ENCODE results near the gene GCLM. TPM values are rescaled to one million over a fixed set of nuclear protein-coding genes. Genes with fewer than 3 reads are reported as not detected.

The GCLM gene
- polyA plus RNA-seq, 2 of the 4 experiments (the other 2 are of a cell fraction) = 100 to 163 TPM

DNA sequence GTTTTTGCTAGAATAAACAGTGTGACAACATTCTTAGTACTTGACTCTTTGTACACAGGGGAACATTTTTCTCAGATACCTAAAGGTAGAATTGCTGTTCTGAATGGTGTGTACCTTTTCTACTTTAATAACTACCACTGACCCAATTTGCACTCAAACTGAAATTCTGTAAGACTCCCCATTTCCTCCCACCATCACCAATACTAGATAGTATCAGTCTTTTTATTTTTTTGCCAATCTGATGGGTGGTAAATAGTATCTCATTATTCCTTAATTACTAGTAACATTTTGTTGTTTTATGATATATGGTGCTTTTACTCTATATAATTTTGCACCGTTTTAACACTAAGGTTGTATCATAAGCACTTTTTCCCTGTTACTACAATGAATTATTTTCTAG lies 28.8 kb upstream of the GCLM start:
- Histone ChIP-seq H3K4me1 (no peaks in the 10 kb centered on the region), H3K4me3 (no peak overlapping the region), H3K9me3 (0 out of 3 replicates have a peak, but pooled peaks cover 2% of the 10 kb centered on the region), H3K4me2 (no peak overlapping the region), H3K27ac (no peak overlapping the region)
- DNase-seq (ENCODE audit: low read depth in 1 of 2, low spot score in 1 of 2) (no peak), ATAC-seq (no peak), FAIRE-seq (no peak)
- POLR2A ChIA-PET = no interaction called here
- TF ChIP-seq RNF2 (IDR thresholded peaks at IDR 0.05; ENCODE audit: borderline replicate concordance, low read depth) (no peak), HOXB13 (CRISPR knock-in tag; IDR thresholded peaks at IDR 0.05; ENCODE audit: low read depth) (no peak), NFE2L2 (conservative IDR thresholded peaks at IDR 0.05; ENCODE audit: low read length) (no peak), MAFK (IDR thresholded peaks at IDR 0.05; ENCODE audit: partially characterized antibody) (no peak), RARB (CRISPR knock-in tag; IDR thresholded peaks at IDR 0.05) (no peak), GATA3 (IDR thresholded peaks at IDR 0.05; ENCODE audit: borderline replicate concordance) (no peak), EHF (CRISPR knock-in tag; IDR thresholded peaks at IDR 0.05) (no peak), HOXB5 (CRISPR knock-in tag; IDR thresholded peaks at IDR 0.05) (no peak), HOXA7 (CRISPR knock-in tag; IDR thresholded peaks at IDR 0.05) (no peak), POLR2AphosphoS2 (conservative IDR thresholded peaks at IDR 0.05; ENCODE audit: low read length) (no peak), ESRRA (IDR thresholded peaks at IDR 0.05; ENCODE audit: borderline replicate concordance, low read length) (no peak), HEYL (CRISPR knock-in tag; IDR thresholded peaks at IDR 0.05) (no peak), ZC3H11A (IDR thresholded peaks at IDR 0.05) (no peak), MAZ (IDR thresholded peaks at IDR 0.05; ENCODE audit: borderline replicate concordance, low read depth, low read length) (no peak), NR3C1 (IDR thresholded peaks at IDR 0.05) (no peak), RAD21 (conservative IDR thresholded peaks at IDR 0.05 in 1 of 2, IDR thresholded peaks at IDR 0.05 in 1 of 2) (no peak)
- TF ChIP-seq, protein P1, sequence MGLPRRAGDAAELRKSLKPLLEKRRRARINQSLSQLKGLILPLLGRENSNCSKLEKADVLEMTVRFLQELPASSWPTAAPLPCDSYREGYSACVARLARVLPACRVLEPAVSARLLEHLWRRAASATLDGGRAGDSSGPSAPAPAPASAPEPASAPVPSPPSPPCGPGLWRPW (IDR thresholded peaks at IDR 0.05) = no peak
- TF ChIP-seq, protein P2, sequence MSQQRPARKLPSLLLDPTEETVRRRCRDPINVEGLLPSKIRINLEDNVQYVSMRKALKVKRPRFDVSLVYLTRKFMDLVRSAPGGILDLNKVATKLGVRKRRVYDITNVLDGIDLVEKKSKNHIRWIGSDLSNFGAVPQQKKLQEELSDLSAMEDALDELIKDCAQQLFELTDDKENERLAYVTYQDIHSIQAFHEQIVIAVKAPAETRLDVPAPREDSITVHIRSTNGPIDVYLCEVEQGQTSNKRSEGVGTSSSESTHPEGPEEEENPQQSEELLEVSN (IDR thresholded peaks at IDR 0.05; ENCODE audit: borderline replicate concordance, low read depth) = no peak
- TF ChIP-seq, protein P3, sequence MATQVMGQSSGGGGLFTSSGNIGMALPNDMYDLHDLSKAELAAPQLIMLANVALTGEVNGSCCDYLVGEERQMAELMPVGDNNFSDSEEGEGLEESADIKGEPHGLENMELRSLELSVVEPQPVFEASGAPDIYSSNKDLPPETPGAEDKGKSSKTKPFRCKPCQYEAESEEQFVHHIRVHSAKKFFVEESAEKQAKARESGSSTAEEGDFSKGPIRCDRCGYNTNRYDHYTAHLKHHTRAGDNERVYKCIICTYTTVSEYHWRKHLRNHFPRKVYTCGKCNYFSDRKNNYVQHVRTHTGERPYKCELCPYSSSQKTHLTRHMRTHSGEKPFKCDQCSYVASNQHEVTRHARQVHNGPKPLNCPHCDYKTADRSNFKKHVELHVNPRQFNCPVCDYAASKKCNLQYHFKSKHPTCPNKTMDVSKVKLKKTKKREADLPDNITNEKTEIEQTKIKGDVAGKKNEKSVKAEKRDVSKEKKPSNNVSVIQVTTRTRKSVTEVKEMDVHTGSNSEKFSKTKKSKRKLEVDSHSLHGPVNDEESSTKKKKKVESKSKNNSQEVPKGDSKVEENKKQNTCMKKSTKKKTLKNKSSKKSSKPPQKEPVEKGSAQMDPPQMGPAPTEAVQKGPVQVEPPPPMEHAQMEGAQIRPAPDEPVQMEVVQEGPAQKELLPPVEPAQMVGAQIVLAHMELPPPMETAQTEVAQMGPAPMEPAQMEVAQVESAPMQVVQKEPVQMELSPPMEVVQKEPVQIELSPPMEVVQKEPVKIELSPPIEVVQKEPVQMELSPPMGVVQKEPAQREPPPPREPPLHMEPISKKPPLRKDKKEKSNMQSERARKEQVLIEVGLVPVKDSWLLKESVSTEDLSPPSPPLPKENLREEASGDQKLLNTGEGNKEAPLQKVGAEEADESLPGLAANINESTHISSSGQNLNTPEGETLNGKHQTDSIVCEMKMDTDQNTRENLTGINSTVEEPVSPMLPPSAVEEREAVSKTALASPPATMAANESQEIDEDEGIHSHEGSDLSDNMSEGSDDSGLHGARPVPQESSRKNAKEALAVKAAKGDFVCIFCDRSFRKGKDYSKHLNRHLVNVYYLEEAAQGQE (IDR thresholded peaks at IDR 0.05) = no peak
- 3% methylated on average over 1 of the region's 1 CpG for WGBS (ENCODE audit: missing lambda C conversion rate)
- CTCF ChIA-PET = no interaction called here

DNA sequence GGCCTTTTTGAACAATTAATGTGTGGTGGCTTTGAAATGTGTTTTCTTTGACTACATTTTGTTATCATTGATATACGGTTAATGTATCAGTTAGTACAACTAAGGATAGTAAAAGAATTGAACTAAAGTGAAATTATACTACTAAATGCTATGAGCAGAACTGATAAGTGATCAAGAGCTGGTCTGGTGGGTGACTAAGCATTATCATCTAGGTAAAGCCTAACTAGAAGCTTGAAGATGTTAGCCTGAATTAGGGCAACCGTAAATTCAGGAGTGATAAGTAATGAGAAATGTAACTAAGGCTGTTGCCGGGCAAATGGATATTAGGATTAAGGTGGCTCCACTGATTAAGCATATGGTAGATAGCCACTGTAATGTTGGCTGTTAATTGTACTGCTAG lies 16.0 kb upstream of the GCLM start:
- no peak for ATAC-seq
- DNase-seq (ENCODE audit: low read depth in 1 of 2, low spot score in 1 of 2) = no peak
- CTCF ChIA-PET = interaction anchor here (1.4 to 1.9 kb wide), 2 partner anchors 16 to 101 kb away, joined by 4 to 5 read pairs; partner anchors contain the start of gene GCLM
- Histone ChIP-seq H3K4me3 (no peak overlapping the region), H3K4me2 (no peak overlapping the region), H3K4me1 (no peaks in the 10 kb centered on the region), H3K27ac (no peak overlapping the region), H3K9me3 (no peaks in the 10 kb centered on the region)
- FAIRE-seq = no peak
- POLR2A ChIA-PET = no interaction called here
- 90% methylated on average over 3 of the region's 3 CpGs for WGBS (ENCODE audit: missing lambda C conversion rate)
- no peak for TF ChIP-seq HDAC2 (IDR thresholded peaks at IDR 0.05)
- TF ChIP-seq JUN (IDR thresholded peaks at IDR 0.05) = no peak
- no peak for TF ChIP-seq FOSB (CRISPR knock-in tag; IDR thresholded peaks at IDR 0.05)
- TF ChIP-seq, protein P3 (IDR thresholded peaks at IDR 0.05) = no peak
- no peak for TF ChIP-seq KDM1A (IDR thresholded peaks at IDR 0.05; ENCODE audit: low read depth)
- no peak for TF ChIP-seq JUNB (IDR thresholded peaks at IDR 0.05)
- TF ChIP-seq, protein P4, sequence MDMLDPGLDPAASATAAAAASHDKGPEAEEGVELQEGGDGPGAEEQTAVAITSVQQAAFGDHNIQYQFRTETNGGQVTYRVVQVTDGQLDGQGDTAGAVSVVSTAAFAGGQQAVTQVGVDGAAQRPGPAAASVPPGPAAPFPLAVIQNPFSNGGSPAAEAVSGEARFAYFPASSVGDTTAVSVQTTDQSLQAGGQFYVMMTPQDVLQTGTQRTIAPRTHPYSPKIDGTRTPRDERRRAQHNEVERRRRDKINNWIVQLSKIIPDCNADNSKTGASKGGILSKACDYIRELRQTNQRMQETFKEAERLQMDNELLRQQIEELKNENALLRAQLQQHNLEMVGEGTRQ (IDR thresholded peaks at IDR 0.05) = no peak
- no peak for TF ChIP-seq CBX2 (IDR thresholded peaks at IDR 0.05; ENCODE audit: borderline replicate concordance, low read depth)
- no peak for TF ChIP-seq RFX5 (IDR thresholded peaks at IDR 0.05)
- TF ChIP-seq TP53 (CRISPR knock-in tag; IDR thresholded peaks at IDR 0.05) = no peak
- TF ChIP-seq, protein P1 (IDR thresholded peaks at IDR 0.05) = no peak
- no peak for TF ChIP-seq CEBPB (IDR thresholded peaks at IDR 0.05)
- TF ChIP-seq, protein P5, sequence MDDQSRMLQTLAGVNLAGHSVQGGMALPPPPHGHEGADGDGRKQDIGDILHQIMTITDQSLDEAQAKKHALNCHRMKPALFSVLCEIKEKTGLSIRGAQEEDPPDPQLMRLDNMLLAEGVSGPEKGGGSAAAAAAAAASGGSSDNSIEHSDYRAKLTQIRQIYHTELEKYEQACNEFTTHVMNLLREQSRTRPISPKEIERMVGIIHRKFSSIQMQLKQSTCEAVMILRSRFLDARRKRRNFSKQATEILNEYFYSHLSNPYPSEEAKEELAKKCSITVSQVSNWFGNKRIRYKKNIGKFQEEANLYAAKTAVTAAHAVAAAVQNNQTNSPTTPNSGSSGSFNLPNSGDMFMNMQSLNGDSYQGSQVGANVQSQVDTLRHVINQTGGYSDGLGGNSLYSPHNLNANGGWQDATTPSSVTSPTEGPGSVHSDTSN (IDR thresholded peaks at IDR 0.05) = no peak

All from A549 (cell line).